GM12878 (cell line): ENCODE data around the gene CNR1. TPM values are rescaled to one million over a fixed set of nuclear protein-coding genes. Genes with fewer than 3 reads are reported as not detected.
A peak's percentile ranks its signal among the peaks of the same experiment; 100 is the strongest.

Experiments used
- BCL11A ChIP-seq: IDR thresholded peaks from 2 replicates; pipeline ENCODE4 v1.6.1; 2011; ENCODE audit warnings: low read depth, low read length
- CBX5 ChIP-seq: sonication (generic); IDR thresholded peaks from 2 replicates; pipeline ENCODE4 v1.6.1; 2016; ENCODE audit warnings: low read depth, moderate library complexity, mild to moderate bottlenecking, inconsistent platforms
- CREM ChIP-seq: IDR thresholded peaks from 2 replicates; pipeline ENCODE4 v1.6.1; 2014; ENCODE audit warnings: antibody characterized with exemption, low read depth
- DPF2 ChIP-seq: fragments of 450-650 bp; IDR thresholded peaks from 2 replicates; pipeline ENCODE4 v1.6.1; 2017; ENCODE audit warnings: mild to moderate bottlenecking
- ETV6 ChIP-seq, 2 experiments: fragments of 450-650 bp in 1 of 2; IDR thresholded peaks in 1 of 2; conservative IDR thresholded peaks in 1 of 2; 2 replicates each; pipeline ENCODE4 v1.6.1; 2014; ENCODE audit warnings: antibody characterized with exemption in 1 of 2, borderline replicate concordance in 1 of 2, low read depth in 1 of 2, mild to moderate bottlenecking in 1 of 2, moderate library complexity in 1 of 2
- HCFC1 ChIP-seq: fragments of 150-350 bp; IDR thresholded peaks from 2 replicates; pipeline ENCODE4 v1.6.1; 2014; ENCODE audit warnings: low read length
- NBN ChIP-seq: fragments of 450-650 bp; IDR thresholded peaks from 2 replicates; pipeline ENCODE4 v1.6.1; 2016
- NFIC ChIP-seq: IDR thresholded peaks from 2 replicates; pipeline ENCODE4 v1.6.1; 2012; ENCODE audit warnings: low read depth, mild to moderate bottlenecking, inconsistent platforms, low read length, moderate library complexity
- PAX5 ChIP-seq: IDR thresholded peaks from 2 replicates; pipeline ENCODE4 v1.6.1; 2011; ENCODE audit warnings: low read depth, low read length, borderline replicate concordance
- POU2F2 ChIP-seq: IDR thresholded peaks from 3 replicates; pipeline ENCODE4 v1.6.1; 2011; ENCODE audit warnings: low read depth, mild to moderate bottlenecking, low read length, borderline replicate concordance
- RAD51 ChIP-seq: fragments of 450-650 bp; IDR thresholded peaks from 2 replicates; pipeline ENCODE4 v1.6.1; 2016; ENCODE audit warnings: moderate library complexity, mild to moderate bottlenecking, inconsistent platforms
- RB1 ChIP-seq: fragments of 450-650 bp; formaldehyde crosslinking; IDR thresholded peaks from 2 replicates; pipeline ENCODE4 v1.6.1; 2017; ENCODE audit warnings: mild to moderate bottlenecking, borderline replicate concordance
- SMC3 ChIP-seq: IDR thresholded peaks from 2 replicates; pipeline ENCODE4 v1.6.1; 2011; ENCODE audit warnings: low read length, improper control_type of control experiment, borderline replicate concordance
- SPI1 ChIP-seq: IDR thresholded peaks from 2 replicates; pipeline ENCODE4 v1.6.1; 2011; ENCODE audit warnings: low read depth, mild to moderate bottlenecking, low read length, moderate library complexity, borderline replicate concordance; ENCODE audit not compliant: insufficient read depth
- SREBF2 ChIP-seq: IDR thresholded peaks from 2 replicates; pipeline ENCODE4 v1.6.1; 2012; ENCODE audit warnings: mild to moderate bottlenecking, low read length
- SUPT20H ChIP-seq: IDR thresholded peaks from 2 replicates; pipeline ENCODE4 v1.6.1; 2011; ENCODE audit warnings: low read depth, mild to moderate bottlenecking, low read length, moderate library complexity, borderline replicate concordance; ENCODE audit not compliant: control insufficient read depth
- TCF12 ChIP-seq: IDR thresholded peaks from 2 replicates; pipeline ENCODE4 v1.6.1; 2011; ENCODE audit warnings: low read depth, mild to moderate bottlenecking, low read length
- ZZZ3 ChIP-seq: IDR thresholded peaks from 2 replicates; pipeline ENCODE4 v1.6.1; 2011; ENCODE audit warnings: low read depth; ENCODE audit not compliant: control insufficient read depth, insufficient read length
- polyA plus RNA-seq, 11 experiments: library from polyadenylated mRNA; depleted of rRNA in 4 of 11; unstranded in 6 of 11; stranded (reverse) in 5 of 11; fragments of >200 nt; fragmentation: Nextera tagmentation in 4 of 11; fragmentation: Illumina TruSeq in 1 of 11; extraction: Ambion mirVana in 4 of 11; extraction: Trizol in 1 of 11; gene quantifications; 1 replicate in 1 of 11; 2 replicates in 10 of 11; pipeline versions ENCODE4 v1.2.1 to v1.2.3, GENCODE V29; 2011 to 2016; ENCODE audit warnings: inconsistent platforms in 2 of 11, missing spikeins in 2 of 11, low read depth in 1 of 11
- total RNA-seq, 4 experiments: library from RNA; depleted of rRNA in 3 of 4; stranded (reverse); fragments of >200 nt in 3 of 4; fragmentation: Illumina TruSeq in 1 of 4; extraction: Trizol in 1 of 4; gene quantifications; 2 replicates each; pipeline versions ENCODE4 v1.2.1 to v1.2.3, GENCODE V29; 2013 to 2021
- TF ChIP-seq, protein P1 (sequence below): fragments of 150-350 bp; IDR thresholded peaks from 2 replicates; pipeline ENCODE4 v1.6.1; 2014; ENCODE audit warnings: mild to moderate bottlenecking, low read depth, low read length
- TF ChIP-seq, protein P2 (sequence below): IDR thresholded peaks from 2 replicates; pipeline ENCODE4 v1.6.1; 2012; ENCODE audit warnings: low read depth, low read length, improper control_type of control experiment
- TF ChIP-seq, protein P3 (sequence below): fragments of 450-650 bp; IDR thresholded peaks from 2 replicates; pipeline ENCODE4 v1.6.1; 2017; ENCODE audit warnings: antibody characterized with exemption, mild to moderate bottlenecking, moderate library complexity
- TF ChIP-seq, protein P4 (sequence below): fragments of 450-650 bp; IDR thresholded peaks from 2 replicates; pipeline ENCODE4 v1.6.1; 2017; ENCODE audit warnings: mild to moderate bottlenecking
- TF ChIP-seq, protein P5 (sequence below): fragments of 450-650 bp; IDR thresholded peaks from 2 replicates; pipeline ENCODE4 v1.6.1; 2014; ENCODE audit warnings: mild to moderate bottlenecking

The CNR1 gene
- total and polyA plus RNA-seq, 10 of the 15 experiments (the other 5 are each of a cell fraction or from before 2014, with no cell fraction given), result 2.2 to 15.4 (median 8.5) TPM

DNA sequence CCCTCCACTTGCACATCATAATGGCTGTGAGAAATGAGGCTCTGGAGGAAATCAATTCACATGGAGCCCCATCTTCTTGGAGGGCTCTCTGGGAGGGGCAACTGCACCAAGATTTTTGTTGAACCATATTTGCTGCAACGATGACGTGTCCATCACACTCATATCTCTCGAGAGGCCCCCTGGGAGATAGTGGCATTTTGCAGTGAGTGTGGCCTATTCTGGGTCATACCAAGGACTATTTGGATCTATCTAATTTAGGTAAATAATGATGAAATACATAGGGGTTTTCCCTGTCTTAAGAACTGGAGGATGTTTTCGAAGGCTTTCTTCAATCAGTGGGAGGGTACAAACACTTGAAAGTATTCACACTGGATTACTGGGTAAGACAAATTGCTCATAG, 31.6 kb downstream of the CNR1 start (continued):
- TF ChIP-seq, protein P1, sequence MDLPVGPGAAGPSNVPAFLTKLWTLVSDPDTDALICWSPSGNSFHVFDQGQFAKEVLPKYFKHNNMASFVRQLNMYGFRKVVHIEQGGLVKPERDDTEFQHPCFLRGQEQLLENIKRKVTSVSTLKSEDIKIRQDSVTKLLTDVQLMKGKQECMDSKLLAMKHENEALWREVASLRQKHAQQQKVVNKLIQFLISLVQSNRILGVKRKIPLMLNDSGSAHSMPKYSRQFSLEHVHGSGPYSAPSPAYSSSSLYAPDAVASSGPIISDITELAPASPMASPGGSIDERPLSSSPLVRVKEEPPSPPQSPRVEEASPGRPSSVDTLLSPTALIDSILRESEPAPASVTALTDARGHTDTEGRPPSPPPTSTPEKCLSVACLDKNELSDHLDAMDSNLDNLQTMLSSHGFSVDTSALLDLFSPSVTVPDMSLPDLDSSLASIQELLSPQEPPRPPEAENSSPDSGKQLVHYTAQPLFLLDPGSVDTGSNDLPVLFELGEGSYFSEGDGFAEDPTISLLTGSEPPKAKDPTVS, result no peak
- TF ChIP-seq PAX5 (no peak), RB1 (no peak), POU2F2 (no peak), NFIC (peak; percentile 79; the same call in 1 of the 2 replicates), ETV6 (conservative IDR thresholded peaks at IDR 0.05 in 1 of 2, IDR thresholded peaks at IDR 0.05 in 1 of 2; ENCODE audit: borderline replicate concordance in 1 of 2, low read depth in 1 of 2) (no peak), NBN (no peak), BCL11A (peak; percentile 44; the same call in 1 of the 2 replicates), SREBF2 (no peak), TCF12 (no peak), DPF2 (no peak), SMC3 (no peak), CREM (peak; percentile 78), SPI1 (no peak), CBX5 (no peak), HCFC1 (no peak), RAD51 (no peak), SUPT20H (no peak), ZZZ3 (no peak)
- TF ChIP-seq, protein P2, sequence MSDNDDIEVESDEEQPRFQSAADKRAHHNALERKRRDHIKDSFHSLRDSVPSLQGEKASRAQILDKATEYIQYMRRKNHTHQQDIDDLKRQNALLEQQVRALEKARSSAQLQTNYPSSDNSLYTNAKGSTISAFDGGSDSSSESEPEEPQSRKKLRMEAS, result no peak
- TF ChIP-seq, protein P3, sequence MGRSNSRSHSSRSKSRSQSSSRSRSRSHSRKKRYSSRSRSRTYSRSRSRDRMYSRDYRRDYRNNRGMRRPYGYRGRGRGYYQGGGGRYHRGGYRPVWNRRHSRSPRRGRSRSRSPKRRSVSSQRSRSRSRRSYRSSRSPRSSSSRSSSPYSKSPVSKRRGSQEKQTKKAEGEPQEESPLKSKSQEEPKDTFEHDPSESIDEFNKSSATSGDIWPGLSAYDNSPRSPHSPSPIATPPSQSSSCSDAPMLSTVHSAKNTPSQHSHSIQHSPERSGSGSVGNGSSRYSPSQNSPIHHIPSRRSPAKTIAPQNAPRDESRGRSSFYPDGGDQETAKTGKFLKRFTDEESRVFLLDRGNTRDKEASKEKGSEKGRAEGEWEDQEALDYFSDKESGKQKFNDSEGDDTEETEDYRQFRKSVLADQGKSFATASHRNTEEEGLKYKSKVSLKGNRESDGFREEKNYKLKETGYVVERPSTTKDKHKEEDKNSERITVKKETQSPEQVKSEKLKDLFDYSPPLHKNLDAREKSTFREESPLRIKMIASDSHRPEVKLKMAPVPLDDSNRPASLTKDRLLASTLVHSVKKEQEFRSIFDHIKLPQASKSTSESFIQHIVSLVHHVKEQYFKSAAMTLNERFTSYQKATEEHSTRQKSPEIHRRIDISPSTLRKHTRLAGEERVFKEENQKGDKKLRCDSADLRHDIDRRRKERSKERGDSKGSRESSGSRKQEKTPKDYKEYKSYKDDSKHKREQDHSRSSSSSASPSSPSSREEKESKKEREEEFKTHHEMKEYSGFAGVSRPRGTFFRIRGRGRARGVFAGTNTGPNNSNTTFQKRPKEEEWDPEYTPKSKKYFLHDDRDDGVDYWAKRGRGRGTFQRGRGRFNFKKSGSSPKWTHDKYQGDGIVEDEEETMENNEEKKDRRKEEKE, result no peak
- TF ChIP-seq, protein P4, sequence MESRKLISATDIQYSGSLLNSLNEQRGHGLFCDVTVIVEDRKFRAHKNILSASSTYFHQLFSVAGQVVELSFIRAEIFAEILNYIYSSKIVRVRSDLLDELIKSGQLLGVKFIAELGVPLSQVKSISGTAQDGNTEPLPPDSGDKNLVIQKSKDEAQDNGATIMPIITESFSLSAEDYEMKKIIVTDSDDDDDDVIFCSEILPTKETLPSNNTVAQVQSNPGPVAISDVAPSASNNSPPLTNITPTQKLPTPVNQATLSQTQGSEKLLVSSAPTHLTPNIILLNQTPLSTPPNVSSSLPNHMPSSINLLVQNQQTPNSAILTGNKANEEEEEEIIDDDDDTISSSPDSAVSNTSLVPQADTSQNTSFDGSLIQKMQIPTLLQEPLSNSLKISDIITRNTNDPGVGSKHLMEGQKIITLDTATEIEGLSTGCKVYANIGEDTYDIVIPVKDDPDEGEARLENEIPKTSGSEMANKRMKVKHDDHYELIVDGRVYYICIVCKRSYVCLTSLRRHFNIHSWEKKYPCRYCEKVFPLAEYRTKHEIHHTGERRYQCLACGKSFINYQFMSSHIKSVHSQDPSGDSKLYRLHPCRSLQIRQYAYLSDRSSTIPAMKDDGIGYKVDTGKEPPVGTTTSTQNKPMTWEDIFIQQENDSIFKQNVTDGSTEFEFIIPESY, result no peak
- TF ChIP-seq, protein P5, sequence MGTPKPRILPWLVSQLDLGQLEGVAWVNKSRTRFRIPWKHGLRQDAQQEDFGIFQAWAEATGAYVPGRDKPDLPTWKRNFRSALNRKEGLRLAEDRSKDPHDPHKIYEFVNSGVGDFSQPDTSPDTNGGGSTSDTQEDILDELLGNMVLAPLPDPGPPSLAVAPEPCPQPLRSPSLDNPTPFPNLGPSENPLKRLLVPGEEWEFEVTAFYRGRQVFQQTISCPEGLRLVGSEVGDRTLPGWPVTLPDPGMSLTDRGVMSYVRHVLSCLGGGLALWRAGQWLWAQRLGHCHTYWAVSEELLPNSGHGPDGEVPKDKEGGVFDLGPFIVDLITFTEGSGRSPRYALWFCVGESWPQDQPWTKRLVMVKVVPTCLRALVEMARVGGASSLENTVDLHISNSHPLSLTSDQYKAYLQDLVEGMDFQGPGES, result no peak
